ENCODE results near the gene WDR64.

WDR64 gene

DNA sequence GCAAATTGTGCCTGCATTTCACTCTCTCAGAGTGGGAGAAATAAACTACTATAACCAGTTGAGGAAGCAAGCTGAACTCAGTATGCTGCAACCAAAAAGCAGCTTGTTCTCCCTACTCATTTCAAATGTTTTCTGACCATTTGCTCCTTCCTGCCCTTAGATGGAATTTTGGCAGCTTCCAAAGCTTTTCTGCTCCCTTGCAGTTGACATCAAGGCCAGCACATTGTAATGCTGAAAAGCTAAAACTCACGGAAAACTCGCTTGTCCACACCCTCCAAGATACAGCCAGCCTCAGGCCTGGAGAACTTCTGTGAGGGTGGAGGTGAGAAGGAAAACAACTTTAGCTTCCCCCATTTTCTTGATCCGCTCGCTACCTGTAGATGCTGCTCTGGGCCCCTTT is 6.9 kb upstream of the WDR64 start:
- TF ChIP-seq, protein P1, sequence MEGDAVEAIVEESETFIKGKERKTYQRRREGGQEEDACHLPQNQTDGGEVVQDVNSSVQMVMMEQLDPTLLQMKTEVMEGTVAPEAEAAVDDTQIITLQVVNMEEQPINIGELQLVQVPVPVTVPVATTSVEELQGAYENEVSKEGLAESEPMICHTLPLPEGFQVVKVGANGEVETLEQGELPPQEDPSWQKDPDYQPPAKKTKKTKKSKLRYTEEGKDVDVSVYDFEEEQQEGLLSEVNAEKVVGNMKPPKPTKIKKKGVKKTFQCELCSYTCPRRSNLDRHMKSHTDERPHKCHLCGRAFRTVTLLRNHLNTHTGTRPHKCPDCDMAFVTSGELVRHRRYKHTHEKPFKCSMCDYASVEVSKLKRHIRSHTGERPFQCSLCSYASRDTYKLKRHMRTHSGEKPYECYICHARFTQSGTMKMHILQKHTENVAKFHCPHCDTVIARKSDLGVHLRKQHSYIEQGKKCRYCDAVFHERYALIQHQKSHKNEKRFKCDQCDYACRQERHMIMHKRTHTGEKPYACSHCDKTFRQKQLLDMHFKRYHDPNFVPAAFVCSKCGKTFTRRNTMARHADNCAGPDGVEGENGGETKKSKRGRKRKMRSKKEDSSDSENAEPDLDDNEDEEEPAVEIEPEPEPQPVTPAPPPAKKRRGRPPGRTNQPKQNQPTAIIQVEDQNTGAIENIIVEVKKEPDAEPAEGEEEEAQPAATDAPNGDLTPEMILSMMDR (IDR thresholded peaks at IDR 0.05; ENCODE audit: control extremely low read depth, extremely low read depth, low read depth, missing control alignments): no peak
- DNase-seq (ENCODE audit: extremely low spot score): no peak
- POLR2A ChIA-PET: no interaction called here
- CTCF ChIA-PET: interaction anchor here (1.0 to 2.1 kb wide), 4 partner anchors 9 to 197 kb away, joined by 3 to 8 read pairs (median 4); no protein-coding TSS in a partner anchor

DNA sequence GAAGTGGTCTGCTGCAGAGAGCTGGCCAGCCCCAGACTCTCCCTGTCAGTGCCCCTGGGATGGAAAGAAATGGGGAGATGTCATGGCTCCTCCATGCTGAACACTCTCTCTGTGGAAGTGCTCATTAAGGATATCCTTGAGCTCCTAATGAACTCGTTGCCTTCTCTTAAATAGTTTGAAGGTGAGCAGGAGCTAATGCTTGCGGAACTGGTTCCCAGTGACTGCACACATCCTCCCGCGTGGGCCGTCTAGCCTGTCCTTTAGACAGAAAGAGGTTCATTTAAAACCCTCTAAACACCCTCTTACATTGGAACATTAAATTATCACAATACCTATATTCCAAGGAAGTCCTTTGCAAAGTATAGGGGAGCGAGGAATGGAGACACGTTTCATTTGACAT is 5.9 kb upstream of the WDR64 start:
- ChIA-PET POLR2A (no interaction called here), CTCF (interaction anchor here (2.0 to 2.1 kb wide), 2 partner anchors 35 to 44 kb away, joined by 4 to 8 read pairs; no protein-coding TSS in a partner anchor)
- no peak for DNase-seq (ENCODE audit: extremely low spot score)
- TF ChIP-seq, protein P1 (IDR thresholded peaks at IDR 0.05; ENCODE audit: control extremely low read depth, extremely low read depth, low read depth, missing control alignments): no peak

DNA sequence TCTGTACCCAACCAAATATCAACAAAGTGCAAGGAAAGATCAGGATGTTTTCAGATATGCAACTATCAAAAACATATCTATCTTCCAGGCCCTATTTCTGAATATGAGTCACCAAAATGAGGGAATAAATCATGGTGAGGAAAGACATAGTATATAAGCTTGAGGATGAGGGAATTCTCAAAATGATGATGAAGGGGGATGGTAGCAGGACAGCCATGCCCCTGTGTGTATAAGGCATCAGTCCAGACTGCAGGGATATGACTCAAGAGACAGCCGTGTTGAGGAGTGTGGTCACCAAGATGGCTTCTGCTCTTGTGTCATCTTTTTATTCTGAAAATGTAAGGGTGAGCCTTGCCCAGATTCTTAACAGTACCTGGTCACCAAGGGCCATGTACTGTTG is 4.4 kb upstream of the WDR64 start:
- DNase-seq (ENCODE audit: extremely low spot score): no peak
- CTCF ChIA-PET: interaction anchor here (0.9 to 2.3 kb wide), 3 partner anchors 10 to 117 kb away, joined by 3 to 6 read pairs (median 4); no protein-coding TSS in a partner anchor
- TF ChIP-seq, protein P1 (IDR thresholded peaks at IDR 0.05; ENCODE audit: control extremely low read depth, extremely low read depth, low read depth, missing control alignments): no peak
- POLR2A ChIA-PET: no interaction called here

DNA sequence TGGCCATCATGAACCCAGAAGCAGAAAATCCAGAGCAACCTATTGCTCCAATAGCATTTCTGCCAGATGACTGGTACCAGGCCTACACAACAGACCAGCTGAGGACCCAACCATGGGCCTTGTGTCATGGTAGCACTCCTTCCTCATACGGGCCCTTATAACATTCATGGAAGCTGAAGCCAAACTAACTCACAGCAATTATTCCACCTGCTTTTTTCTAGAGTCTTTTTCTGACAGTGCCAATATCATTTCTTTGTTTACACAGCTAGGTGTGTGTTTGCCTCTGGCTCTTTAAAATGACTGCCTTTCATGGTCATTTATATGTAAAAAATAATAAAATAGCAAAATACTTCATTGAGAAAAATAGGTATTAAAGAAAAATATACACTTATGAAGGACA is 3.9 kb upstream of the WDR64 start:
- TF ChIP-seq, protein P1 (IDR thresholded peaks at IDR 0.05; ENCODE audit: control extremely low read depth, extremely low read depth, low read depth, missing control alignments): no peak
- ChIA-PET POLR2A (no interaction called here), CTCF (interaction anchor here (0.9 to 2.3 kb wide), 4 partner anchors 11 to 117 kb away, joined by 3 to 6 read pairs (median 4); no protein-coding TSS in a partner anchor)
- DNase-seq (ENCODE audit: extremely low spot score): no peak

DNA sequence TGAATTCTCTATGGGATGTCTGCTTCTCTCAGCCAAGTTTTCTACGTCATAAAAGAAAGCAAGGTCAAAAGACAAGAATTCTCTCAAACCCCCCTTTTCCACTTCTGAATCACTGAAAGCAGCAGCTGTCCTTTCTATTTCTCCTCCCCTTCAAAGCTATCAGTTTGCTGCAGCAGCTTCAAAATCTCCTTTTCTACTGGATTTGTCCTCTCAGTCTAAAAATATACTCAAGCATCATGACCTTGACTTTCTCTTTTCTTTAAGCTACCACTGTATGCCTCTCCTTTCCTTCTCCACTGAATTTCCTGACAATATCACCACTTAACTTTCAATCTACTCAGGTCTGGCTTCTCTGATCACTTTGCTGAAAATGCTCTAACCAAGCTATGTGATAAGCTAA is 1.9 kb downstream of the WDR64 start:
- TF ChIP-seq, protein P1 (IDR thresholded peaks at IDR 0.05; ENCODE audit: control extremely low read depth, extremely low read depth, low read depth, missing control alignments): no peak
- CTCF ChIA-PET: interaction anchor here (0.9 to 2.2 kb wide), 4 partner anchors 9 to 43 kb away, joined by 3 to 9 read pairs (median 4); no protein-coding TSS in a partner anchor
- POLR2A ChIA-PET: no interaction called here
- DNase-seq (ENCODE audit: extremely low spot score): no peak

DNA sequence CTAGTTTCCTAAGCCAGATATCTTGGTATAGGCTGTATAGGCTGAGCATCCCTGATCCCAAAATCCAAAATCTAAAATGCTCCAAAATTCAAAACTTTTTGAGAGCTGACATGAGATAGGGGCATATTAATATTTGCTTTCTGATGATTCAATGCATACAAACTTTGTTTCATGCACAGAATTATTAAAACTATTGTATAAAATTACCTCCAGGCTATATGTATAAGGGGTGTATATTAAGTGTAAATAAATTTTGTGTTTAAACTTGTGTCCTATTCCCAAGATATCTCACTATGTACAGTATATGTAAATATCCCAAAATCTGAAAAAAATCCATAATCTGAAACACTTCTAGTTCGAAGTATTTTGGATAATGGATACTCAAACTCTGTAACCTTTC is 2.6 kb downstream of the WDR64 start:
- TF ChIP-seq, protein P1 (IDR thresholded peaks at IDR 0.05; ENCODE audit: control extremely low read depth, extremely low read depth, low read depth, missing control alignments): no peak
- ChIA-PET CTCF (interaction anchor here (0.9 to 2.2 kb wide), 3 partner anchors 10 to 15 kb away, joined by 3 to 9 read pairs (median 4); no protein-coding TSS in a partner anchor), POLR2A (no interaction called here)
- no peak for DNase-seq (ENCODE audit: extremely low spot score)
